ENCODE results near the gene HELB. TPM values are rescaled to one million over a fixed set of nuclear protein-coding genes. Genes with fewer than 3 reads are reported as not detected.

The HELB gene
- total and polyA plus RNA-seq, 2 of the 8 experiments (the other 6 are each of a cell fraction or from before 2014, with no cell fraction given): 1.8 to 7.6 TPM

DNA sequence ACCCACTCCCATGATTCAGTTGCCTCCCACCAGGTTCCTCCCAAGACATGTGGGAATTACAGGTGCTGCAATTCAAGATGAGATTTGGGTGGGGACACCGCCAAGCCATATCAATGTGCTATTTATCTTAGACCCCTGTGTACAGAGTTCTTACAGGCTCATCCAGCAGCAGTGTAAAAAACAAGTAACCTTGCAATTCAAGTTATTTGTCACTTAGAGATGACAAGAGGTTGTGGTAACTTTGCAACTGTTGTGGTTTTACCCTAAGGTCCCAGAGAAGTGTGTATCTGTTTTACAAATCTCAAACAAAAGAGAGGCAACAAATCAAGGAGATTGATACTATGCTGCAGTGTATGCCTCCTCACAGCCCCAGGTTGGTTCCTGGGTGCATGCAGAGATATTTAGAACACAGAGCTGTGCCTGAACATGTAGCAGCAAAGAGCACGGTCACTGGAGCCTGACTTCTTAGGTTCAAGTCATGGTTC is 11.5 kb upstream of the HELB start (continued):
- TF ChIP-seq, protein P1, sequence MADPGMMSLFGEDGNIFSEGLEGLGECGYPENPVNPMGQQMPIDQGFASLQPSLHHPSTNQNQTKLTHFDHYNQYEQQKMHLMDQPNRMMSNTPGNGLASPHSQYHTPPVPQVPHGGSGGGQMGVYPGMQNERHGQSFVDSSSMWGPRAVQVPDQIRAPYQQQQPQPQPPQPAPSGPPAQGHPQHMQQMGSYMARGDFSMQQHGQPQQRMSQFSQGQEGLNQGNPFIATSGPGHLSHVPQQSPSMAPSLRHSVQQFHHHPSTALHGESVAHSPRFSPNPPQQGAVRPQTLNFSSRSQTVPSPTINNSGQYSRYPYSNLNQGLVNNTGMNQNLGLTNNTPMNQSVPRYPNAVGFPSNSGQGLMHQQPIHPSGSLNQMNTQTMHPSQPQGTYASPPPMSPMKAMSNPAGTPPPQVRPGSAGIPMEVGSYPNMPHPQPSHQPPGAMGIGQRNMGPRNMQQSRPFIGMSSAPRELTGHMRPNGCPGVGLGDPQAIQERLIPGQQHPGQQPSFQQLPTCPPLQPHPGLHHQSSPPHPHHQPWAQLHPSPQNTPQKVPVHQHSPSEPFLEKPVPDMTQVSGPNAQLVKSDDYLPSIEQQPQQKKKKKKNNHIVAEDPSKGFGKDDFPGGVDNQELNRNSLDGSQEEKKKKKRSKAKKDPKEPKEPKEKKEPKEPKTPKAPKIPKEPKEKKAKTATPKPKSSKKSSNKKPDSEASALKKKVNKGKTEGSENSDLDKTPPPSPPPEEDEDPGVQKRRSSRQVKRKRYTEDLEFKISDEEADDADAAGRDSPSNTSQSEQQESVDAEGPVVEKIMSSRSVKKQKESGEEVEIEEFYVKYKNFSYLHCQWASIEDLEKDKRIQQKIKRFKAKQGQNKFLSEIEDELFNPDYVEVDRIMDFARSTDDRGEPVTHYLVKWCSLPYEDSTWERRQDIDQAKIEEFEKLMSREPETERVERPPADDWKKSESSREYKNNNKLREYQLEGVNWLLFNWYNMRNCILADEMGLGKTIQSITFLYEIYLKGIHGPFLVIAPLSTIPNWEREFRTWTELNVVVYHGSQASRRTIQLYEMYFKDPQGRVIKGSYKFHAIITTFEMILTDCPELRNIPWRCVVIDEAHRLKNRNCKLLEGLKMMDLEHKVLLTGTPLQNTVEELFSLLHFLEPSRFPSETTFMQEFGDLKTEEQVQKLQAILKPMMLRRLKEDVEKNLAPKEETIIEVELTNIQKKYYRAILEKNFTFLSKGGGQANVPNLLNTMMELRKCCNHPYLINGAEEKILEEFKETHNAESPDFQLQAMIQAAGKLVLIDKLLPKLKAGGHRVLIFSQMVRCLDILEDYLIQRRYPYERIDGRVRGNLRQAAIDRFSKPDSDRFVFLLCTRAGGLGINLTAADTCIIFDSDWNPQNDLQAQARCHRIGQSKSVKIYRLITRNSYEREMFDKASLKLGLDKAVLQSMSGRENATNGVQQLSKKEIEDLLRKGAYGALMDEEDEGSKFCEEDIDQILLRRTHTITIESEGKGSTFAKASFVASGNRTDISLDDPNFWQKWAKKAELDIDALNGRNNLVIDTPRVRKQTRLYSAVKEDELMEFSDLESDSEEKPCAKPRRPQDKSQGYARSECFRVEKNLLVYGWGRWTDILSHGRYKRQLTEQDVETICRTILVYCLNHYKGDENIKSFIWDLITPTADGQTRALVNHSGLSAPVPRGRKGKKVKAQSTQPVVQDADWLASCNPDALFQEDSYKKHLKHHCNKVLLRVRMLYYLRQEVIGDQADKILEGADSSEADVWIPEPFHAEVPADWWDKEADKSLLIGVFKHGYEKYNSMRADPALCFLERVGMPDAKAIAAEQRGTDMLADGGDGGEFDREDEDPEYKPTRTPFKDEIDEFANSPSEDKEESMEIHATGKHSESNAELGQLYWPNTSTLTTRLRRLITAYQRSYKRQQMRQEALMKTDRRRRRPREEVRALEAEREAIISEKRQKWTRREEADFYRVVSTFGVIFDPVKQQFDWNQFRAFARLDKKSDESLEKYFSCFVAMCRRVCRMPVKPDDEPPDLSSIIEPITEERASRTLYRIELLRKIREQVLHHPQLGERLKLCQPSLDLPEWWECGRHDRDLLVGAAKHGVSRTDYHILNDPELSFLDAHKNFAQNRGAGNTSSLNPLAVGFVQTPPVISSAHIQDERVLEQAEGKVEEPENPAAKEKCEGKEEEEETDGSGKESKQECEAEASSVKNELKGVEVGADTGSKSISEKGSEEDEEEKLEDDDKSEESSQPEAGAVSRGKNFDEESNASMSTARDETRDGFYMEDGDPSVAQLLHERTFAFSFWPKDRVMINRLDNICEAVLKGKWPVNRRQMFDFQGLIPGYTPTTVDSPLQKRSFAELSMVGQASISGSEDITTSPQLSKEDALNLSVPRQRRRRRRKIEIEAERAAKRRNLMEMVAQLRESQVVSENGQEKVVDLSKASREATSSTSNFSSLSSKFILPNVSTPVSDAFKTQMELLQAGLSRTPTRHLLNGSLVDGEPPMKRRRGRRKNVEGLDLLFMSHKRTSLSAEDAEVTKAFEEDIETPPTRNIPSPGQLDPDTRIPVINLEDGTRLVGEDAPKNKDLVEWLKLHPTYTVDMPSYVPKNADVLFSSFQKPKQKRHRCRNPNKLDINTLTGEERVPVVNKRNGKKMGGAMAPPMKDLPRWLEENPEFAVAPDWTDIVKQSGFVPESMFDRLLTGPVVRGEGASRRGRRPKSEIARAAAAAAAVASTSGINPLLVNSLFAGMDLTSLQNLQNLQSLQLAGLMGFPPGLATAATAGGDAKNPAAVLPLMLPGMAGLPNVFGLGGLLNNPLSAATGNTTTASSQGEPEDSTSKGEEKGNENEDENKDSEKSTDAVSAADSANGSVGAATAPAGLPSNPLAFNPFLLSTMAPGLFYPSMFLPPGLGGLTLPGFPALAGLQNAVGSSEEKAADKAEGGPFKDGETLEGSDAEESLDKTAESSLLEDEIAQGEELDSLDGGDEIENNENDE (IDR thresholded peaks at IDR 0.05; ENCODE audit: insufficient replicate concordance, low read length): no peak
- TF ChIP-seq GTF2F1 (IDR thresholded peaks at IDR 0.05; ENCODE audit: borderline replicate concordance, low read depth, low read length) (no peak), KDM4A (IDR thresholded peaks at IDR 0.05; ENCODE audit: low read depth, low read length, severe bottlenecking) (no peak), CBX5 (IDR thresholded peaks at IDR 0.05; ENCODE audit: low read depth, low read length) (no peak), SIN3A (conservative IDR thresholded peaks at IDR 0.05 in 1 of 2, IDR thresholded peaks at IDR 0.05 in 1 of 2; ENCODE audit: low read depth in 1 of 2, low read length in 2 of 2) (no peak), JUND (IDR thresholded peaks at IDR 0.05; ENCODE audit: low read length) (no peak), BRCA1 (IDR thresholded peaks at IDR 0.05; ENCODE audit: low read depth, low read length) (no peak), NRF1 (IDR thresholded peaks at IDR 0.05; ENCODE audit: low read depth, low read length) (no peak), SRF (IDR thresholded peaks at IDR 0.05; ENCODE audit: low read depth, low read length) (no peak), HDAC6 (IDR thresholded peaks at IDR 0.05; ENCODE audit: low read depth, low read length) (no peak)
- TF ChIP-seq, protein P2, sequence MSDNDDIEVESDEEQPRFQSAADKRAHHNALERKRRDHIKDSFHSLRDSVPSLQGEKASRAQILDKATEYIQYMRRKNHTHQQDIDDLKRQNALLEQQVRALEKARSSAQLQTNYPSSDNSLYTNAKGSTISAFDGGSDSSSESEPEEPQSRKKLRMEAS (IDR thresholded peaks at IDR 0.05): no peak
